ENCODE data around the gene SLC2A9.

Gene SLC2A9

DNA sequence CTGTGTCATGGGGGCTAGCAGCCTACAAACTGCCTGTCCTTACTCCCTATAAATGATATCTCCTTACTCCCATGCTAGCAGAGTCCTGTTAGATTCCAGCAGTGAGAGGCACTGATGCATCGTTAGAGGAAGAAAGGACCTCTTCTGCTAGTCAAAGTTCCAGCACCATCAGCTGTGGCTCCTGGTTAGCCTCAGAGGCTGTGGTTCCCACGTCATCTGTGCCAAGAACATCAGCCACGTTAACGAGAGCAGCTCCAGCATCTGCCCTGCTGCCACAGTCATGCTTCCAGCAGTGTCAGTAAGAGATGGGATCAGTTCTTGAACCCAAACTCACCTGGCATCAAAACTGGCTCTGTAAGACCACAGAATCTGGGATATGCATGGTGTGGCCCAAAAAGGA, 88.5 kb downstream of the SLC2A9 start:
- ChIA-PET POLR2A (no interaction called here), CTCF (no interaction called here)
- DNase-seq (ENCODE audit: extremely low spot score): no peak
- no peak for TF ChIP-seq TARDBP (IDR thresholded peaks at IDR 0.05)
- TF ChIP-seq FOXA1 (IDR thresholded peaks at IDR 0.05): no peak
- no peak for TF ChIP-seq L3MBTL2 (conservative IDR thresholded peaks at IDR 0.05)
- no peak for TF ChIP-seq CTBP1 (IDR thresholded peaks at IDR 0.05; ENCODE audit: borderline replicate concordance)
- no peak for TF ChIP-seq ARNT (IDR thresholded peaks at IDR 0.05)
- TF ChIP-seq BHLHE40 (IDR thresholded peaks at IDR 0.05; ENCODE audit: borderline replicate concordance): no peak
- TF ChIP-seq, protein P1, sequence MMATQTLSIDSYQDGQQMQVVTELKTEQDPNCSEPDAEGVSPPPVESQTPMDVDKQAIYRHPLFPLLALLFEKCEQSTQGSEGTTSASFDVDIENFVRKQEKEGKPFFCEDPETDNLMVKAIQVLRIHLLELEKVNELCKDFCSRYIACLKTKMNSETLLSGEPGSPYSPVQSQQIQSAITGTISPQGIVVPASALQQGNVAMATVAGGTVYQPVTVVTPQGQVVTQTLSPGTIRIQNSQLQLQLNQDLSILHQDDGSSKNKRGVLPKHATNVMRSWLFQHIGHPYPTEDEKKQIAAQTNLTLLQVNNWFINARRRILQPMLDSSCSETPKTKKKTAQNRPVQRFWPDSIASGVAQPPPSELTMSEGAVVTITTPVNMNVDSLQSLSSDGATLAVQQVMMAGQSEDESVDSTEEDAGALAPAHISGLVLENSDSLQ (IDR thresholded peaks at IDR 0.05): no peak
- TF ChIP-seq LEF1 (IDR thresholded peaks at IDR 0.05; ENCODE audit: borderline replicate concordance): no peak
- TF ChIP-seq HDGF (IDR thresholded peaks at IDR 0.05; ENCODE audit: borderline replicate concordance): no peak
- no peak for TF ChIP-seq SP1 (IDR thresholded peaks at IDR 0.05)
- TF ChIP-seq ZNF384 (IDR thresholded peaks at IDR 0.05): no peak
- TF ChIP-seq SUZ12 (IDR thresholded peaks at IDR 0.05): no peak

DNA sequence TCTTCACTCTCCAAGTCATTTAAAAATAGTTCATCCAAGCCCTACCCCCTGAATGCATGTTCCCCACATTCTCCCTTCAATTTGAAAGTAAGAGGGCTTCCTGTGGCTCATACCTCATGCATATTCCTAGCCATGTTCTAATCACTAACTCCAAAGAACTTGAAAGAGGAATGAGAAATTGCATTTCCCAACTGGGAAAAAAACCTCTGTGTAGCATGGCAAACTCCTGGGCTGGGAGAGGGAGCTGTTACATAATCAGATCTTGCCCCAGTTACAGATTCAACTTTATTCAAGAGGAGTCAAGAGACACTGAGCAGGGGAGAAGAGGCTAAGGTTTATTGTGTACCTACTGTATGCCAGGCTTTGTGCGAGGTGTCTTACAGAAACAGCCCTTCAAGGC, 90.2 kb downstream of the SLC2A9 start:
- CTCF ChIA-PET: no interaction called here
- no peak for DNase-seq (ENCODE audit: extremely low spot score)

DNA sequence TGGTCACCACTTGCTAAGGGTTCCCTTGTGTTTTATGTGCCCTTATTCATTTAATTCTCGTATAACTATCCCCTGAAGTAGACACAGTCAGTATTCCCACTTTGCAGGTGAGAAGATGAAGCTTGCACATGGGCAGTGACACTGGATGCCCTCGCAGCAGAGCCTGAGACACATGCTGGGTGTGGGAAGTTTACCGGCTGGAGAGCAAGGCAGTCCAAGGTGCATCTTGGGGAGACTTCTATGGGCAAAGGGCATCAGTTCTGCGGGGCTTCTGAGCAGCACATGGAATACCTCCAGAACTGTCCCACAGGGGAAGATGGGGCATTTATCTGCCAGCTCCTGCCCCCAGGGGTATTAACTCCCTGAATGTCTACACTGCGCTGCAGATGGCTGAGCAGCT, 92.2 kb downstream of the SLC2A9 start:
- CTCF ChIA-PET: no interaction called here
- POLR2A ChIA-PET: no interaction called here
- DNase-seq (ENCODE audit: extremely low spot score): no peak
- no peak for TF ChIP-seq HDGF (IDR thresholded peaks at IDR 0.05; ENCODE audit: borderline replicate concordance)
- TF ChIP-seq, protein P1 (IDR thresholded peaks at IDR 0.05): no peak

More for the DNA sequence above, 90.2 kb downstream of the SLC2A9 start:
- POLR2A ChIA-PET: no interaction called here
- TF ChIP-seq FOXK2 (IDR thresholded peaks at IDR 0.05): no peak
- TF ChIP-seq TARDBP (IDR thresholded peaks at IDR 0.05): no peak

DNA sequence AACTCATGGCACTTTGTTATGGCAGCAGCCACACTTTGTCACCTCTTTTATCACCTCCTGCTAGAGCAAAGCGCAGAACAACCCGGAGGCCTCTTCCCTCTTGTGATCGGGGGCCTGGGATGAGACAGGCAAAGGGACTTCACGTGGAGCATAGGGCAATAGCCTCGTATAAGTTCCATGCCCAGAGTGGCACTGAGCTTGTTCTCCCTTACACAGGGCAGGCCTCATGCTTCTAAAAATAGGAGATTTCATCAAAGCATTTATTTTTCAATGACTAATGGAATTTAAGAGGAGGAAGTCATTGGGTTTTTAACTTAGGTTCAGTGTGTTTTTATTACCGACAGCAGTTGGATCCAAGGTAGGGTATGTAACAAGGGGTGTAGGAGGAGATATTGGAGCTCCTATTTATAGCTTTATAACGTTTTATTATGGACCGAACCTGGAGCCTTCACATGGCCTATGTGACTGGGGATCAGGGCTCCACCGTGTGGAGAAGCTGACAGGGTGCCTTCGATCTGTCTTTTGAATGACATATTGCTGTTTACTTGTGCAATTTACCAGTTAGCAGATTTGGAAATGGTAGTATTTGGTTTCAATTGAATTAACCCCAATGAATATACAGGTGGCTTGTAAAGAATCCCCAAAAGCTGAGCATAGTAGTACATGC, 93.8 kb downstream of the SLC2A9 start:
- no peak for DNase-seq (ENCODE audit: extremely low spot score)
- CTCF ChIA-PET: no interaction called here
- TF ChIP-seq CTBP1 (IDR thresholded peaks at IDR 0.05; ENCODE audit: borderline replicate concordance) (no peak), TARDBP (IDR thresholded peaks at IDR 0.05) (no peak), BHLHE40 (IDR thresholded peaks at IDR 0.05; ENCODE audit: borderline replicate concordance) (no peak), FOXA1 (IDR thresholded peaks at IDR 0.05) (no peak), SUZ12 (IDR thresholded peaks at IDR 0.05) (no peak), L3MBTL2 (conservative IDR thresholded peaks at IDR 0.05) (no peak)
- POLR2A ChIA-PET: no interaction called here

DNA sequence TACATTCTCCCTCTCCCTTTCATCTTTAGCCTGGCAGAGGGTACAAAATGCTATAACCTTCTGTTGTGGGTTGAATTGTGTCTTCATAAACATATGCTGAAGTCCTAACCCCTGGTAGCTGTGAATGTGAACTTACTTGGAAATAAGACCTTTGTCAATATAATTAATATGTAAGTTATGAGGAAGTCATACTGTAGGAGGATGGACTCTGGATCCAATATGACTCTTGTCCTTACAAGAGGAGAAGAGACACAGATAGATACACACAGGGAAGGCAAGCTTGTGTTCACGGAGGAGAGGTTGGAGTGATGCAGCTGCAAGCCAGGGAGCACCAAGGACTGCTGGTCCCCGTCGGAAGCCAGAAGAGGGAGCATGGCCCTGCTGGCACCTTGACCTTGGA, 94.7 kb downstream of the SLC2A9 start:
- TF ChIP-seq, protein P1 (IDR thresholded peaks at IDR 0.05): no peak
- TF ChIP-seq FOXA1 (IDR thresholded peaks at IDR 0.05) (no peak), SP1 (IDR thresholded peaks at IDR 0.05) (no peak), ZNF384 (IDR thresholded peaks at IDR 0.05) (no peak), CTBP1 (IDR thresholded peaks at IDR 0.05; ENCODE audit: borderline replicate concordance) (no peak), NFRKB (IDR thresholded peaks at IDR 0.05) (no peak), FOXK2 (IDR thresholded peaks at IDR 0.05) (no peak), ARNT (IDR thresholded peaks at IDR 0.05) (no peak), LEF1 (IDR thresholded peaks at IDR 0.05; ENCODE audit: borderline replicate concordance) (no peak), ELF4 (IDR thresholded peaks at IDR 0.05) (no peak), SUZ12 (IDR thresholded peaks at IDR 0.05) (no peak), BHLHE40 (IDR thresholded peaks at IDR 0.05; ENCODE audit: borderline replicate concordance) (no peak), HDGF (IDR thresholded peaks at IDR 0.05; ENCODE audit: borderline replicate concordance) (no peak), L3MBTL2 (conservative IDR thresholded peaks at IDR 0.05) (no peak), TARDBP (IDR thresholded peaks at IDR 0.05) (no peak), FOXM1 (IDR thresholded peaks at IDR 0.05; ENCODE audit: borderline replicate concordance) (no peak)
- DNase-seq (ENCODE audit: extremely low spot score): no peak
- CTCF ChIA-PET: no interaction called here
- POLR2A ChIA-PET: no interaction called here

DNA sequence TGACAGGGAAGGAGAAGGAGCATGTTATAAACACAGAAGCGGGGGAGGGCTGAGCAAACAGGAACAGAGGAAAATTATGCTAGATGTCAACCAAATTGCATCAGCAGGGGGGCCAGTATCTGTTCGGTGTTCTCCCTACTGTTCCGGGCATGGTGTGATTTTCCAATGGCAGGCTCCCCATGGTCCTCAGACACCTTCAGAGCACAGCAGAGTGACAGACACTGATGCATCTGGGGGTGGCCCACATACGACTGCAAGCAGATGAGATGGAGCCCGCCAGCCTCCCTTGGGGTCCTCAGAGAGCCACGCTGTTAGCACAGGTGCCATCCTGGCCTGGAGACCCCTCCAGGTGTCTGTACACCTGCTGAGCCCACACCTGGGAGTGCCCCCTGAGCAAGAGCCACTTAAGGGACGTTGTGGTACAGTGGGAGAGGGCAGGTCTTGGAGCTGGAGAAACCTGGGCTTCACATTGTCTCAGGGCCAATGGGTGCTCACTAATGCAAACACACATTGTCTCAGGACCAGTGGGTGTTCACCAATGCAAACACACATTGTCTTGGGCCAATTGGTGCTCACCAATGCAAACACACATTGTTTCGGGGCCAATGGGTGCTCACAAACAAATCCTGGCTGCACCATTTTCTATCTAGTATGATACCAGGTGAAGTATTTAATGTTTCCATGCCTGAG, 95.4 kb downstream of the SLC2A9 start:
- no peak for DNase-seq (ENCODE audit: extremely low spot score)
- ChIA-PET CTCF (no interaction called here), POLR2A (no interaction called here)
- no peak for TF ChIP-seq LEF1 (IDR thresholded peaks at IDR 0.05; ENCODE audit: borderline replicate concordance)

DNA sequence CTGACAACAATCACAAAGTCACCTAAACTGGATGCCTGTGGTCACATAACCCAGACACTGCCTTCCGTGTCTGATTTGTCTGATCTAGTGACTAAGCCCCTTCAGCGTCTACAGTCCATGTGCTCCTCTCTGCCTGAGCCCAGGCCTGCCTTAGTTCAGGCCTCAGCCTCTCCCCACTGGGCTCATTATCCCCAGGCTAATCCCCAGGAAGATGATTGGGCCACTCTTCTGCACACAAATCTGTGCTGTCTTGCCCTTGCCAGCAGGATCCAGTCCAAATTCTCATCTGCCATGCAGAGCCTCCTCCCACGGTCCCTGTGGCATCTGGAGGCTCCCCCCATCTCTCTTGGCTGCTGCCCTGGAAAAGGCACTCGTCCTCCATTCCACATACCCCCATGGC, 96.5 kb downstream of the SLC2A9 start:
- CTCF ChIA-PET: no interaction called here
- no peak for DNase-seq (ENCODE audit: extremely low spot score)
- POLR2A ChIA-PET: no interaction called here
- TF ChIP-seq HDGF (IDR thresholded peaks at IDR 0.05; ENCODE audit: borderline replicate concordance): no peak
- no peak for TF ChIP-seq FOXM1 (IDR thresholded peaks at IDR 0.05; ENCODE audit: borderline replicate concordance)
- TF ChIP-seq NFRKB (IDR thresholded peaks at IDR 0.05): no peak
- TF ChIP-seq TARDBP (IDR thresholded peaks at IDR 0.05): no peak
- no peak for TF ChIP-seq ELF4 (IDR thresholded peaks at IDR 0.05)
- no peak for TF ChIP-seq L3MBTL2 (conservative IDR thresholded peaks at IDR 0.05)
- TF ChIP-seq FOXK2 (IDR thresholded peaks at IDR 0.05): no peak
- no peak for TF ChIP-seq CTBP1 (IDR thresholded peaks at IDR 0.05; ENCODE audit: borderline replicate concordance)
- no peak for TF ChIP-seq BHLHE40 (IDR thresholded peaks at IDR 0.05; ENCODE audit: borderline replicate concordance)
- no peak for TF ChIP-seq SP1 (IDR thresholded peaks at IDR 0.05)
- TF ChIP-seq, protein P1 (IDR thresholded peaks at IDR 0.05): no peak
- no peak for TF ChIP-seq LEF1 (IDR thresholded peaks at IDR 0.05; ENCODE audit: borderline replicate concordance)
- no peak for TF ChIP-seq ZNF384 (IDR thresholded peaks at IDR 0.05)
- no peak for TF ChIP-seq SUZ12 (IDR thresholded peaks at IDR 0.05)
- TF ChIP-seq FOXA1 (IDR thresholded peaks at IDR 0.05): no peak
- TF ChIP-seq ARNT (IDR thresholded peaks at IDR 0.05): no peak
